H54 (cell line): Measurements from ENCODE around the gene SCGB1C2.
A peak's percentile ranks its signal among the peaks of the same experiment; 100 is the strongest.
"Not testable (repeated sequence)": the region's sequence is repeated elsewhere in the genome, so short reads cannot be mapped to it uniquely, and the experiment has no call there.

ENCODE experiments used
- DNase-seq: peaks from one replicate; pipeline ENCODE4 v3.0.0; 2011; ENCODE audit warnings: low spot score, mixed read lengths; ENCODE audit not compliant: insufficient read length
- FAIRE-seq: peaks from 3 replicates; lab custom pipeline; 2011; peaks lifted over from hg19 to GRCh38; lab: Jason Lieb, UNC
- POLR2A ChIP-seq: IDR thresholded peaks from 2 replicates; pipeline ENCODE4 v1.6.1; 2011; ENCODE audit warnings: low read depth, mild to moderate bottlenecking, low read length

Gene SCGB1C2

GRCh38 chr17:137166-137807 lies at the start of gene SCGB1C2:
Gene SCGB1C2 (plus strand): TSS chr17:137569. CDS start chr17:137591, 22 bp downstream.
- FAIRE-seq, DNase-seq: not testable (repeated sequence)

DNA sequence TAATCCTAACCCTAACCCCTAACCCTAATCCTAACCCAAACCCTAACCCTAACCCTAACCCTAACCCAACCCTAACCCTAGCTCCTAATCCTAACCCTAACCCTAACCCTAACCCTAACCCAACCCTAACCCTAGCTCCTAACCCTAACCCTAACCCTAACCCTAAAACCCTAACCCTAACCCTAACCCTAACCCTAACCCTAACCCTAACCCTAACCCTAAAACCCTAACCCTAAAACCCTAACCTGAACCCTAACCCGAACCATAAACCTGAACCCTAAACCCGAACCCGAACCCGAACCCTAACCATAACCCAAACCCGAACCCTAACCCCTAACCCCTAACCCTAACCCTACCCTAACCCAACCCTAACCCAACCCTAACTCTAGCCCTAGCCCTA lies 24.3 kb upstream of the SCGB1C2 start:
- not testable (repeated sequence) for FAIRE-seq, DNase-seq

- DNase-seq, FAIRE-seq: not testable (repeated sequence)
These were observed 18.9 kb upstream of the SCGB1C2 start for GRCh38 chr17:118339-118917.

DNA sequence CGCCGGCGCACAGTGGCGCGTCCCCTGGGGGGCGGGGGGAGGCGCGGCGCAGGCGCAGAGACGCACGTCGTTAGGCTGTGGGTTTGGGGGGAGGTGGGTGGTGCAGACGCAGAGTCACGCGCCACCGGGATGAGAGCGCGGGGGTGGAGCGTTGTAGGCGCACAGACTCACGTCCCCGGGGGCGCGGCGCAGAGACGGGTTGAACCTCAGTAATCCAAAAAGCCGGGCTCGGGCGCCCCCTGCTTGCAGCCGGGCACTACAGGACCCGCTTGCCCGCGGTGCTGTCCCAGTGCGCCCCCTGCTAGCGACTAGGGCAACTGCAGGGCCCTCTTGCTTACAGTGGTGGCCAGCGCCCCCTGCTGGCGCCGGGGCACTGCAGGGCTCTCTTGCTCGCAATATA lies 3.4 kb upstream of the SCGB1C2 start:
- not testable (repeated sequence) for FAIRE-seq, DNase-seq

- DNase-seq, FAIRE-seq: not testable (repeated sequence)
These were observed 3.0 kb upstream of the SCGB1C2 start for GRCh38 chr17:134332-134785.

DNA sequence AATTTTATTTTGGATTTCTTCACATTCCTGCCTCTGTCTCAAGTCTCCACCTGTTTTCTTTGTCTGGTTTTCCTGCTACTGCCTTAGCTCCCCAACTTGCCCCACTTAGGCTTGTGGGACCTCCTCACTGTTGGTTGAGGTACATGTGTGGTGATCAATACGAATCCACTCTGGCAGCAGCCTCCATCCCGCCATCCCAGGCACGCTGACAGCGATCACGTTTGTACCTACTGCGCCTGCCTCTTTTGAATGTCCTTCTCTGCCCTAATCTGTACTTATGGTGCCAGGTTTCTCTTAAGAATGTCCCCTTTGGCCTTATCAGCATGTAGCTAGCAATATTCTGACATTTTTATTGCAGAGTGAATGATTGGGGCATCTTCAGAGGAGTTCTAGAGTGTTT lies 2.3 kb upstream of the SCGB1C2 start:
- not testable (repeated sequence) for FAIRE-seq, DNase-seq

DNA sequence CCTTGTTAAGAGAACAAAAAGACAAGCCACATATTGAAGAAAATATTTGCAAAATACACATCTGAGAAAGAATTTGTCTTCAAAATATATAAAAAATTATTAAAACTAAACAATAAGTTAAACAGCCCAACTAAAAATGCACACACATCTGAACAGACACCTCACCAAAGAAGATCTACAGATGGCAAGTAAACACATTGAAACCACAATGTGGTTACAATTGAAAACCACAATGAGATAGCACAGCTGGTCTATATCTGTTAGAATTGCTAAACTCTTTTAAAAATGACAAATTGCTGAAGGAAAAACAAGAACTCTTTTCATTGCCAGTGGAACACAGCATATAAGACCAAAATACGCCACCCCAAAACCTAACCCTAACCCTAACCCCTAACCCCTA lies 1.5 kb upstream of the SCGB1C2 start:
- not testable (repeated sequence) for DNase-seq, FAIRE-seq

GRCh38 chr17:136531-136930 lies 838 bp upstream of the SCGB1C2 start:
- not testable (repeated sequence) for DNase-seq, FAIRE-seq

- not testable (repeated sequence) for DNase-seq, FAIRE-seq
These were observed 2.2 kb downstream of the SCGB1C2 start for GRCh38 chr17:139401-140205.

DNA sequence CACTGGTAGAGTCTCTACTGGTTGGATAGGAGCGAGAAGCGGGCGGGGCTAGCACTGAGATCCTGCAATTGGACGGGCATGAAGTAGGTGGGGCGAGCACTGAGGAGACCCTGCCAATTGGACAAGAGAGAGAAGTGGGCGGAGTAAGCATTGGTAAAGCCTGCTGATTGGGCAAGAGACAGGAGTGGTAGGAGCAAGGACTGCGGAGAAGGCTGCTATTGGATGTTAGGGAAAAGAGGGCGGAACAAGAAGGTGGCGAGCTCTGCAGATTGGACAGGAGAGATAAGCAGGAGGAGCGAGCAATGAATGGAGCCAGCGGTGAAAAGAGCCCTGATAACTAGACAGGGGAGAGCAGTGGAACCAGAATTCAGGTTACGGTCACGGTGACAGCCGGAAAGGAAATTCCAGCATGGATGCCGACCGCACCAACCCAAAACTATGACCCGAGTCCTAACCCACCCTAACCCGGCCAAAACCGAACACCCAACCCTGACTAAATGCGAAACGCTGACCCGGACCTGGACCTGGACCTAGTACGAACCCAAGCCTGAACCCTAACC lies 4.8 kb downstream of the SCGB1C2 start:
- DNase-seq (peak; percentile 46), FAIRE-seq (no peak)
- no peak for TF ChIP-seq POLR2A

GRCh38 chr17:142876-143784 lies 5.8 kb downstream of the SCGB1C2 start:
- DNase-seq (no peak), FAIRE-seq (no peak)
- no peak for TF ChIP-seq POLR2A

- no peak for TF ChIP-seq POLR2A
- peak; percentile 92 for DNase-seq
- no peak for FAIRE-seq
These were observed 6.5 kb downstream of the SCGB1C2 start for GRCh38 chr17:143785-144281.

- no peak for FAIRE-seq
- DNase-seq: no peak
- no peak for TF ChIP-seq POLR2A
These were observed 7.7 kb downstream of the SCGB1C2 start for GRCh38 chr17:144936-145670.
